ENCODE results near the gene GPR37L1. TPM values are rescaled to one million over a fixed set of nuclear protein-coding genes. Genes with fewer than 3 reads are reported as not detected.

The GPR37L1 gene, protein sequence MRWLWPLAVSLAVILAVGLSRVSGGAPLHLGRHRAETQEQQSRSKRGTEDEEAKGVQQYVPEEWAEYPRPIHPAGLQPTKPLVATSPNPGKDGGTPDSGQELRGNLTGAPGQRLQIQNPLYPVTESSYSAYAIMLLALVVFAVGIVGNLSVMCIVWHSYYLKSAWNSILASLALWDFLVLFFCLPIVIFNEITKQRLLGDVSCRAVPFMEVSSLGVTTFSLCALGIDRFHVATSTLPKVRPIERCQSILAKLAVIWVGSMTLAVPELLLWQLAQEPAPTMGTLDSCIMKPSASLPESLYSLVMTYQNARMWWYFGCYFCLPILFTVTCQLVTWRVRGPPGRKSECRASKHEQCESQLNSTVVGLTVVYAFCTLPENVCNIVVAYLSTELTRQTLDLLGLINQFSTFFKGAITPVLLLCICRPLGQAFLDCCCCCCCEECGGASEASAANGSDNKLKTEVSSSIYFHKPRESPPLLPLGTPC
- under 1 TPM; 0.09 to 0.28 TPM for total RNA-seq

DNA sequence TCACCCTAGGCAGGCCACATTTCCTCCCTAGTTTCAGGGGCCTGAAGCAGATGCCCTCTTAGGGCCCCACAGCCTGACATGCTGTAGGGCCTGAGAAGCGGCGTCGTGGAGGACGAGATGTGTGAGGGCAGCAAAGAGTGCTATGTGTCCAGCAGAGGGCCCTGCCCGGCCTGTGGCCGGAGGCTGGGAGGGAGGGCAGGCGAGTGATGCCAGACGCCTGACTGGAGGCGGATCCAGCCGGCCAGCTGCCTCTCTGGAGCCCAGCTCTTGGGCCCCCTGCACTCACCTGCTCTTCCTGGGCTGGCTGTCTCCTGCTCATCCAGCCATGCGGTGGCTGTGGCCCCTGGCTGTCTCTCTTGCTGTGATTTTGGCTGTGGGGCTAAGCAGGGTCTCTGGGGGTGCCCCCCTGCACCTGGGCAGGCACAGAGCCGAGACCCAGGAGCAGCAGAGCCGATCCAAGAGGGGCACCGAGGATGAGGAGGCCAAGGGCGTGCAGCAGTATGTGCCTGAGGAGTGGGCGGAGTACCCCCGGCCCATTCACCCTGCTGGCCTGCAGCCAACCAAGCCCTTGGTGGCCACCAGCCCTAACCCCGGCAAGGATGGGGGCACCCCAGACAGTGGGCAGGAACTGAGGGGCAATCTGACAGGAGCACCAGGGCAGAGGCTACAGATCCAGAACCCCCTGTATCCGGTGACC is at the start of gene GPR37L1:
GPR37L1 (plus strand) TSS at position 279 of the 697 bp plus-strand sequence; CDS start at position 326, 47 bp downstream.
- no peaks in the 10 kb centered on the region for H3K9me3 ChIP-seq
- no peaks in the 10 kb centered on the region for H3K27me3 ChIP-seq (replicated peaks; ENCODE audit: insufficient read depth)
- 73% methylated on average over 15 of the region's 19 CpGs for WGBS
- no peak within 1 kb of the TSS for H3K4me3 ChIP-seq
- TF ChIP-seq, protein P1, sequence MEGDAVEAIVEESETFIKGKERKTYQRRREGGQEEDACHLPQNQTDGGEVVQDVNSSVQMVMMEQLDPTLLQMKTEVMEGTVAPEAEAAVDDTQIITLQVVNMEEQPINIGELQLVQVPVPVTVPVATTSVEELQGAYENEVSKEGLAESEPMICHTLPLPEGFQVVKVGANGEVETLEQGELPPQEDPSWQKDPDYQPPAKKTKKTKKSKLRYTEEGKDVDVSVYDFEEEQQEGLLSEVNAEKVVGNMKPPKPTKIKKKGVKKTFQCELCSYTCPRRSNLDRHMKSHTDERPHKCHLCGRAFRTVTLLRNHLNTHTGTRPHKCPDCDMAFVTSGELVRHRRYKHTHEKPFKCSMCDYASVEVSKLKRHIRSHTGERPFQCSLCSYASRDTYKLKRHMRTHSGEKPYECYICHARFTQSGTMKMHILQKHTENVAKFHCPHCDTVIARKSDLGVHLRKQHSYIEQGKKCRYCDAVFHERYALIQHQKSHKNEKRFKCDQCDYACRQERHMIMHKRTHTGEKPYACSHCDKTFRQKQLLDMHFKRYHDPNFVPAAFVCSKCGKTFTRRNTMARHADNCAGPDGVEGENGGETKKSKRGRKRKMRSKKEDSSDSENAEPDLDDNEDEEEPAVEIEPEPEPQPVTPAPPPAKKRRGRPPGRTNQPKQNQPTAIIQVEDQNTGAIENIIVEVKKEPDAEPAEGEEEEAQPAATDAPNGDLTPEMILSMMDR (IDR thresholded peaks at IDR 0.05), result peak in 3 of 4 experiments; percentile 26 to 56 (median 38)
- no peak for TF ChIP-seq POLR2AphosphoS5 (IDR thresholded peaks at IDR 0.05)
- no peak for DNase-seq (ENCODE audit: low spot score)
- intact Hi-C loops (cut with DNase I), result no loop called here
- H3K36me3 ChIP-seq, result no peaks in the 10 kb centered on the region
- H3K27ac ChIP-seq, result no peak within 1 kb of the TSS
- no peaks in the 10 kb centered on the region for H3K4me1 ChIP-seq (replicated peaks)

DNA sequence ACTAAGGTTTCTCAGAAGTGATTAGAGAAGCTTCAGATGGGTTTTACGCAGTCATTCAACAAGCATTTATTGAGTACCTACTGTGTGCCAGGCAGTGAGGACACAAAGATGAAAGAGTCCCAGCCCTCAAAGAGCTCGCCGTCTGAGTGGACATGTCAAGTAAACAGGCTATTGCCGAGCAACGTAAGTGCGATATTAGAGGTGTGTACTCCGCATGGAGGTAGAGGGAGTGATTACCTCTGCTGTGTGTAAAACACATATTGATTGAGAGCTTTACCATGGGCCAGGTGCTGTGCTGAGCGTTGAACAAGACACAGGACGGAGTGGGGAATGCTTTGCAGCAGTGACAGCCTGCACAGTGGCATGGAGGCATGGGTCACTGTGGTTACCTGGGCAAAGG is 49.5 kb upstream of the GPR37L1 start:
- Histone ChIP-seq H3K27me3 (replicated peaks; ENCODE audit: insufficient read depth) (no peaks in the 10 kb centered on the region), H3K36me3 (no peaks in the 10 kb centered on the region), H3K4me1 (replicated peaks) (no peaks in the 10 kb centered on the region), H3K27ac (no peak overlapping the region), H3K4me3 (no peak overlapping the region), H3K9me3 (no peaks in the 10 kb centered on the region)
- intact Hi-C loops (cut with DNase I), result no loop called here
- TF ChIP-seq, protein P1 (IDR thresholded peaks at IDR 0.05), result no peak
- TF ChIP-seq POLR2AphosphoS5 (IDR thresholded peaks at IDR 0.05), result no peak
- DNase-seq (ENCODE audit: low spot score), result no peak
- 93% methylated on average over 9 of the region's 9 CpGs for WGBS

DNA sequence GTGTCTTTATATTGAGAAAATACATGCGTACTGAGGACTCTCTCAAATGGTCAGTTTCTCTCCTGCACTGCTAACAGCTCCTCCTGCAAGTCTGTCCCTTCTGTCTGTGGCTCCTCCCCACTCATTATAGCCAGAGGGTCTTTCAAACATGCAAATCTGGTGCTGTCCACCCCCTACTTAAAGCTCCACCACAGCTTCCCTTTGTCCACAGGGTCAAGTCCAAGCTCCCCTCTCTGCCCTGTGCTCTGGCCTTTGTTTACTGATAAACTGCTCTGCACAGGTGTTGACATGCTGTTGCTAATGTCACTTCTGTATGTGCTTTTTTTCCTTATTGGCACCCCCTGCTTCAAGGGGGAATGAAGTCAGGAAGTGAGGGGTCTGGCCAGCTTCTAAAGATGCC is 47.7 kb upstream of the GPR37L1 start:
- intact Hi-C loops (cut with DNase I), result no loop called here
- Histone ChIP-seq H3K4me3 (no peak overlapping the region), H3K4me1 (replicated peaks) (no peaks in the 10 kb centered on the region), H3K36me3 (no peaks in the 10 kb centered on the region), H3K27ac (no peak overlapping the region), H3K9me3 (no peaks in the 10 kb centered on the region), H3K27me3 (replicated peaks; ENCODE audit: insufficient read depth) (no peaks in the 10 kb centered on the region)
- DNase-seq (ENCODE audit: low spot score), result no peak
- TF ChIP-seq POLR2A (IDR thresholded peaks at IDR 0.05) (no peak), POLR2AphosphoS5 (IDR thresholded peaks at IDR 0.05) (no peak)
- TF ChIP-seq, protein P1 (IDR thresholded peaks at IDR 0.05), result no peak
- WGBS, result 93% methylated on average over 1 of the region's 1 CpG

DNA sequence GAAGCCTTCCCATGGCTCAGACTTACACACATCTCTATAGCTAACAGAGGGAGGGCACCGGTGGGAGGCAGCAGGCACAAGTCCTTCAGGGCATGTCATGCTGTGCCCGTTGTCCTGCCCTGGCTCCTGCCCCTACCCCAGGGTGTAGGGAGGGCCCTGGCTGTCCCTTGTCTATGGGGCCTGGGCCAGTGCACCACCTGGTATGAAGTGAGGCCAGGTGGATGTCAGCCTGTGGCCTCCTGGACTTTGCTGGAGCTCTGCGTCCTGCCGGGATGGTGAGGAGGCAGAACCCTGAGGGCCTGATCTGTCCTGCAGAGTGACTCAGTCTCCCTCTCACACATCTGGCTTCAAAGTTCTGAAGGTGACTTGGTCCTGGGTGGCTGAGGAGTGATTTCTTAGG is 47.3 kb upstream of the GPR37L1 start:
- WGBS, result 63% methylated on average over 4 of the region's 4 CpGs

More for the DNA sequence above, 47.3 kb upstream of the GPR37L1 start:
- DNase-seq (ENCODE audit: low spot score), result no peak
- no peak overlapping the region for H3K27ac ChIP-seq
- H3K9me3 ChIP-seq, result no peaks in the 10 kb centered on the region
- TF ChIP-seq POLR2A (IDR thresholded peaks at IDR 0.05) (no peak), POLR2AphosphoS5 (IDR thresholded peaks at IDR 0.05) (no peak)
- TF ChIP-seq, protein P1 (IDR thresholded peaks at IDR 0.05), result no peak
- intact Hi-C loops (cut with DNase I), result no loop called here
- no peaks in the 10 kb centered on the region for H3K4me1 ChIP-seq (replicated peaks)
- H3K36me3 ChIP-seq, result no peaks in the 10 kb centered on the region
- no peaks in the 10 kb centered on the region for H3K27me3 ChIP-seq (replicated peaks; ENCODE audit: insufficient read depth)
- no peak overlapping the region for H3K4me3 ChIP-seq
